ENCODE results near the gene A2M. TPM values are rescaled to one million over a fixed set of nuclear protein-coding genes. Genes with fewer than 3 reads are reported as not detected.

Gene A2M
- total and polyA plus RNA-seq, 2 donors (not counting 3 experiments of a cell fraction or from before 2014, with no cell fraction given) = 11.5 to 16.9 TPM

DNA sequence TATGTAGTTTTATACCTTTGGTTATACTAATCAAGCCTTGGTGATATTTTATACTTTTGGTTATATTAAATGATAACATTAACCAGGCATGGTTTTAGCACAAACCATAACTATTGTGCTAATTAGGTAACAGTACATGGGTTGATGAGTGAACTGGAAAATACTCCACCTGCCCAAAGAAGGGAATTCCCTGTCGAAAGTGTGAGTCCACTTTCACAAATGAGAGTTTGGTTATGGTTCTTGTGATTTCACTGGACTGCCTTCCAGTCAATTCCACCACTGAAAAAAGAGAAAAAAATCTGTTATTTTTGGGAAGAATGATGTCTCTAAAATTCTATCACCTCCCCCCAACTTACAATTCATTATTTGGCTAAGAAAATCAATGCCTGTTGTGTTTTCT is 9.7 kb downstream of the A2M start:
- BruUV-seq (replicated peaks) = no TSS peak

More for the DNA sequence above, 9.7 kb downstream of the A2M start:
- H3K27me3 ChIP-seq (ENCODE audit: control insufficient read depth in 2 of 2, insufficient read depth in 2 of 2, low read length in 2 of 2) = peaks cover 0 to 3% of the 10 kb centered on the region in 2 experiments
- ChIA-PET POLR2A (no interaction called here), CTCF (no interaction called here)
- H3K79me2 ChIP-seq (ENCODE audit: control insufficient read depth, insufficient read depth, low read length) = no peaks in the 10 kb centered on the region
- no peak overlapping the region for H2AFZ ChIP-seq (ENCODE audit: low read depth, low read length)
- H3K4me3 ChIP-seq (replicated peaks in 1 of 3; ENCODE audit: insufficient read depth in 1 of 3, low read depth in 1 of 3, low read length in 3 of 3) = no peak overlapping the region
- DNase-seq (ENCODE audit: low read depth, low spot score) = no peak
- no peaks in the 10 kb centered on the region for H3K9me3 ChIP-seq (replicated peaks; ENCODE audit: control insufficient read depth, insufficient read depth, low read length)
- H4K20me1 ChIP-seq (replicated peaks; ENCODE audit: control insufficient read depth, extremely low read depth, insufficient read depth, low read length) = no peaks in the 10 kb centered on the region
- TF ChIP-seq EZH2 (IDR thresholded peaks at IDR 0.05; ENCODE audit: borderline replicate concordance, low read depth, low read length, severe bottlenecking) (no peak), GATA2 (IDR thresholded peaks at IDR 0.05; ENCODE audit: insufficient read depth, insufficient read length, low read depth, low read length) (no peak), POLR2AphosphoS5 (IDR thresholded peaks at IDR 0.05; ENCODE audit: insufficient read depth, low read depth, low read length) (no peak), FOS (IDR thresholded peaks at IDR 0.05; ENCODE audit: borderline replicate concordance, insufficient read depth, low read length) (no peak), POLR2A (IDR thresholded peaks at IDR 0.05; ENCODE audit: low read depth, low read length) (no peak), MYC (IDR thresholded peaks at IDR 0.05; ENCODE audit: low read depth, low read length) (no peak), JUN (IDR thresholded peaks at IDR 0.05; ENCODE audit: borderline replicate concordance, insufficient read depth, insufficient read length, low read depth) (no peak)
- TF ChIP-seq, protein P1, sequence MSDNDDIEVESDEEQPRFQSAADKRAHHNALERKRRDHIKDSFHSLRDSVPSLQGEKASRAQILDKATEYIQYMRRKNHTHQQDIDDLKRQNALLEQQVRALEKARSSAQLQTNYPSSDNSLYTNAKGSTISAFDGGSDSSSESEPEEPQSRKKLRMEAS (IDR thresholded peaks at IDR 0.05; ENCODE audit: insufficient read depth, insufficient read length) = no peak
- TF ChIP-seq, protein P2, sequence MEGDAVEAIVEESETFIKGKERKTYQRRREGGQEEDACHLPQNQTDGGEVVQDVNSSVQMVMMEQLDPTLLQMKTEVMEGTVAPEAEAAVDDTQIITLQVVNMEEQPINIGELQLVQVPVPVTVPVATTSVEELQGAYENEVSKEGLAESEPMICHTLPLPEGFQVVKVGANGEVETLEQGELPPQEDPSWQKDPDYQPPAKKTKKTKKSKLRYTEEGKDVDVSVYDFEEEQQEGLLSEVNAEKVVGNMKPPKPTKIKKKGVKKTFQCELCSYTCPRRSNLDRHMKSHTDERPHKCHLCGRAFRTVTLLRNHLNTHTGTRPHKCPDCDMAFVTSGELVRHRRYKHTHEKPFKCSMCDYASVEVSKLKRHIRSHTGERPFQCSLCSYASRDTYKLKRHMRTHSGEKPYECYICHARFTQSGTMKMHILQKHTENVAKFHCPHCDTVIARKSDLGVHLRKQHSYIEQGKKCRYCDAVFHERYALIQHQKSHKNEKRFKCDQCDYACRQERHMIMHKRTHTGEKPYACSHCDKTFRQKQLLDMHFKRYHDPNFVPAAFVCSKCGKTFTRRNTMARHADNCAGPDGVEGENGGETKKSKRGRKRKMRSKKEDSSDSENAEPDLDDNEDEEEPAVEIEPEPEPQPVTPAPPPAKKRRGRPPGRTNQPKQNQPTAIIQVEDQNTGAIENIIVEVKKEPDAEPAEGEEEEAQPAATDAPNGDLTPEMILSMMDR (IDR thresholded peaks at IDR 0.05; ENCODE audit: extremely low read depth in 1 of 2, insufficient read depth in 1 of 2, low read depth in 1 of 2, low read length in 2 of 2) = no peak
- no peaks in the 10 kb centered on the region for H3K4me1 ChIP-seq (ENCODE audit: control insufficient read depth, extremely low read depth, insufficient read depth, low read length)
- H3K9ac ChIP-seq (replicated peaks; ENCODE audit: extremely low read depth, insufficient read depth, low read length) = no peak overlapping the region
- H3K4me2 ChIP-seq (ENCODE audit: insufficient read depth, low read length) = no peak overlapping the region
- no peaks in the 10 kb centered on the region for H3K36me3 ChIP-seq (ENCODE audit: control insufficient read depth in 2 of 2, extremely low read depth in 1 of 2, insufficient read depth in 2 of 2, low read length in 2 of 2)
- no peak overlapping the region for H3K27ac ChIP-seq (ENCODE audit: insufficient read depth, low read depth, low read length)
- intact Hi-C loops (cut with micrococcal nuclease) (no loop called here), dilution Hi-C loops (cut with MboI; ENCODE audit: extremely low pct_ligation_motif_present, low sequenced_read_pairs) (no loop called here)
- H3K9me1 ChIP-seq (replicated peaks; ENCODE audit: control insufficient read depth, extremely low read depth, insufficient read depth, low read length) = no peaks in the 10 kb centered on the region
- no peak for FAIRE-seq
